Progenitor cell of endocrine pancreas (in vitro differentiated cells): ENCODE results near the gene NCCRP1. TPM values are rescaled to one million over a fixed set of nuclear protein-coding genes. Genes with fewer than 3 reads are reported as not detected.
A peak's percentile ranks its signal among the peaks of the same experiment; 100 is the strongest.

ENCODE experiments used
- DNase-seq: peaks from one replicate; pipeline ENCODE4 v3.0.0; 2021; ENCODE audit warnings: low spot score; ENCODE audit not compliant: unreplicated experiment
- H3K27ac Mint-ChIP-seq: 2 replicates; pipeline ENCODE4 v1.8.0; 2021; ENCODE audit warnings: mild to moderate bottlenecking, moderate library complexity, mixed read lengths
- H3K27me3 Mint-ChIP-seq: 2 replicates; pipeline ENCODE4 v1.8.0; 2021; ENCODE audit warnings: mixed read lengths
- H3K36me3 Mint-ChIP-seq: 2 replicates; pipeline ENCODE4 v1.8.0; 2022; ENCODE audit warnings: mixed read lengths; ENCODE audit not compliant: insufficient read depth
- H3K4me1 Mint-ChIP-seq: 2 replicates; pipeline ENCODE4 v1.8.0; 2021; ENCODE audit warnings: low read depth, mixed read lengths
- H3K4me3 Mint-ChIP-seq: 2 replicates; pipeline ENCODE4 v1.8.0; 2021; ENCODE audit warnings: low read depth, mild to moderate bottlenecking, moderate library complexity, mixed read lengths
- H3K9me3 Mint-ChIP-seq: 2 replicates; pipeline ENCODE4 v1.8.0; 2021; ENCODE audit warnings: low read depth, mixed read lengths
- total RNA-seq: library from RNA; stranded (reverse); gene quantifications from 2 replicates; pipeline ENCODE4 v1.2.1, GENCODE V29; 2021
- TF ChIP-seq, protein P1 (sequence below): fragments of 200-600 bp; sonication (generic); IDR thresholded peaks from one replicate; pipeline ENCODE4 v1.5.0; 2021; ENCODE audit warnings: antibody characterized with exemption, mild to moderate bottlenecking; ENCODE audit not compliant: unreplicated experiment

Gene NCCRP1
- total RNA-seq, 1 donor from 2014 or later = 0.93 TPM

DNA sequence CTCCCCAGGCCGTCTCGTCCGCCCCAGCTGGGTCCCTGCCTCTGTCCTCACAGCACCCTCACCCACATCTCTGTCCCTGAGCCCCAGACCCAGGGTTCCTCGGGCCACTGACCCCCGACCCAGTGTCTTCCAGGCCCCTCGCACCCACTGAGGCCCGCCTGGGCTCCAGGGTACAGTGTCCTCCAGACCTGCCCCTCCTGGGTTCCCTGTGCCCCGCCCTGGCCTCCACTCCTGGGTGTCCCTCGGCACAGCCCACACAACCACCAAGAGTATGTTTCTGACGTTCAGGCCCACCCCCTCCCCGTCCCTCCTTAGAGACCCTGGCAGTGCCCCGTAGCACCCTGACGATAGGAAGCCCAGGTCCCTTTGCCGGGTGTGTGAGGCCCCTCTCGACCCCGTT lies 22.6 kb upstream of the NCCRP1 start:
- Mint-ChIP-seq H3K36me3 (peaks cover 6% of the 10 kb centered on the region), H3K27ac (no peak overlapping the region), H3K27me3 (no peaks in the 10 kb centered on the region), H3K4me3 (no peak overlapping the region), H3K9me3 (no peaks in the 10 kb centered on the region), H3K4me1 (no peaks in the 10 kb centered on the region)
- TF ChIP-seq, protein P1, sequence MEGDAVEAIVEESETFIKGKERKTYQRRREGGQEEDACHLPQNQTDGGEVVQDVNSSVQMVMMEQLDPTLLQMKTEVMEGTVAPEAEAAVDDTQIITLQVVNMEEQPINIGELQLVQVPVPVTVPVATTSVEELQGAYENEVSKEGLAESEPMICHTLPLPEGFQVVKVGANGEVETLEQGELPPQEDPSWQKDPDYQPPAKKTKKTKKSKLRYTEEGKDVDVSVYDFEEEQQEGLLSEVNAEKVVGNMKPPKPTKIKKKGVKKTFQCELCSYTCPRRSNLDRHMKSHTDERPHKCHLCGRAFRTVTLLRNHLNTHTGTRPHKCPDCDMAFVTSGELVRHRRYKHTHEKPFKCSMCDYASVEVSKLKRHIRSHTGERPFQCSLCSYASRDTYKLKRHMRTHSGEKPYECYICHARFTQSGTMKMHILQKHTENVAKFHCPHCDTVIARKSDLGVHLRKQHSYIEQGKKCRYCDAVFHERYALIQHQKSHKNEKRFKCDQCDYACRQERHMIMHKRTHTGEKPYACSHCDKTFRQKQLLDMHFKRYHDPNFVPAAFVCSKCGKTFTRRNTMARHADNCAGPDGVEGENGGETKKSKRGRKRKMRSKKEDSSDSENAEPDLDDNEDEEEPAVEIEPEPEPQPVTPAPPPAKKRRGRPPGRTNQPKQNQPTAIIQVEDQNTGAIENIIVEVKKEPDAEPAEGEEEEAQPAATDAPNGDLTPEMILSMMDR = no peak
- DNase-seq = no peak

DNA sequence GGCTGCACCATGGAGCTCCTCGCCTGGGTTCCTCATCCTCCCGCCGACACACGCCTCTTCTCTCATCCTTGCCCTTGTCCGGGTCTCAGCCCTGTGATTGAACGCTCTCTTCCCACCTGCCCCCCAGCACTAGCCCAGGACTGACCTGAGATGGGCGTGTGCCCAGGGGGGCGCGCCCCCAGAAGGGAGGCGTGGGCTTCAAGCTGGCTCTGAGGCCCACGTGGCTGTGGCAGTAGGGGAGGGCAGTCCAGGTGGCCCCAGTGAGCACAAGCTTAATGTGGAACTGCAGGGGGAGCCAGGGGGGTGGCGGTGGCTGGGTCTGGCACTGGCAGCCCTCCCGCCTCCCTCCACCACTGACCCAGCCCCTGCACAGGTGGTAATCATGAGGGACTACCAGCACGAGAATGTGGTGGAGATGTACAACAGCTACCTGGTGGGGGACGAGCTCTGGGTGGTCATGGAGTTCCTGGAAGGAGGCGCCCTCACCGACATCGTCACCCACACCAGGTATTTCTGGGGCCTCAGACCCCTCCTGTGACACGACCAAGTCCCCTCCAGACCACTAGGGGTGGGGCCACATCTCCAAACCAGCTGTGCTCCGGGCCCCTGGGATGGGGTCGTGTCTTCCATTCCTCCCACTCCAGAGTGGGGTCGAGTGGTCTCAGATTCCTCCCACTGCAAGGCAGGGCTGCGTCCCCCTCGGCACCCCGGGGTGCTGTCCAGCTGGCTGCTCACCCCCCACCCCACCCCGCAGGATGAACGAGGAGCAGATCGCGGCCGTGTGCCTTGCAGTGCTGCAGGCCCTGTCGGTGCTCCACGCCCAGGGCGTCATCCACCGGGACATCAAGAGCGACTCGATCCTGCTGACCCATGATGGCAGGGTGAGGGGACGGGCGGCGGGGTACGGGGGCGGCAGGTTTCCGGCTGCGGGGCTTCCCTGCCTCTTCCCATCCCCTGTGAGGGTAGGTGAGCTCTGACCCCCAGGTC lies 21.9 kb upstream of the NCCRP1 start:
- no peaks in the 10 kb centered on the region for H3K9me3 Mint-ChIP-seq
- no peak overlapping the region for H3K4me3 Mint-ChIP-seq
- H3K36me3 Mint-ChIP-seq = peaks cover 6% of the 10 kb centered on the region
- H3K27ac Mint-ChIP-seq = peak overlapping the region; percentile 56
- TF ChIP-seq, protein P1 = no peak
- no peaks in the 10 kb centered on the region for H3K4me1 Mint-ChIP-seq
- H3K27me3 Mint-ChIP-seq = no peaks in the 10 kb centered on the region
- no peak for DNase-seq

DNA sequence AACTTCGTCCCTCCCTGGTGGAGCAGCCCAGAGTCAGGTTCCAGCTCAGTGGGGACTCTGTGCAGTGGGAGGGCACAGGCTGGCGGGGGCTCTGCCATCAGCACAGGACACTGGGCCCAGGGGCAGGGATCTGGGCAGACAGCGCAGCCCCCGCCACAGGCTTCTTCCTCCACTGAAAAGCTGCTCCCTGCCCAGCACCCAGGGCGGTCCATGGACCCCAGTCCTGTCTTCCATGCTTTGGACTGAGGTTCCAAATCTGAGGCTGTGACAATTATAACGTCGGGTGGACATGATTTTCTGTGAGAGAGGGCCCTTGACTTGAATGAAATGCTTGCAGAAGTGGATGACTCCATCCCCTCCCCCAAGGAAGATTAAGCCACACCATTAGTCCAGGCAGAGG lies 21.2 kb upstream of the NCCRP1 start:
- H3K9me3 Mint-ChIP-seq = no peaks in the 10 kb centered on the region
- H3K27me3 Mint-ChIP-seq = no peaks in the 10 kb centered on the region
- DNase-seq = no peak
- H3K4me1 Mint-ChIP-seq = no peaks in the 10 kb centered on the region
- H3K4me3 Mint-ChIP-seq = no peak overlapping the region
- TF ChIP-seq, protein P1 = no peak
- H3K27ac Mint-ChIP-seq = peak overlapping the region; percentile 59
- peaks cover 6% of the 10 kb centered on the region for H3K36me3 Mint-ChIP-seq

DNA sequence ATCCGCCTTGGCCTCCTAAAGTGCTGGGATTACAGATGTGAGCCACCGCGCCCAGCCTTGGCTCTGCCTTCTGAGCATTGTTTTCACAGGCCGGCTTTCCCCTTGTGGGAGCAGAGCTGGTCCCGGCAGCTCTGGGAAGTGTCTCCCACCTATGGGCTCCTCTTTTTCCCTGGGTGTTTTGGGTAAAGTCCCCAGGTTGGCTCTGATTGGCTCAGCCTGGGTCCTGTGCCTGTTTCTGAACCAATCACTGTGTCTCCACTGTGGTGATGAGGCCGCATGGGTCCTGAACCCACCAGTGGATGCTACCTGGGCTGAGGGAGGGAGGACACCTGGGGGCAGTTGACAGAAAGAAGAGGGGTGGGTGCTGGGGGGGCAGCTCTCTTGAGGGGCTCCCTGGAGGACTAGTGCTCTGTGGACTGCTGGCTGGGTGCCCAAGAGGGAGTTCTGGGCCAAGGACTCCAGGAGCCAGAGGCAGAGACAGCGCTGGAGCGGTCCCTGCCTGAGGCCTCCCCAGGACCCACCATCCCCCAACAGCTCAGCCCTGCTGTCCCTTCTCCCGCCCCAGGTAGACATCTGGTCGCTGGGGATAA lies 19.6 kb upstream of the NCCRP1 start:
- H3K27me3 Mint-ChIP-seq = no peaks in the 10 kb centered on the region
- H3K27ac Mint-ChIP-seq = no peak overlapping the region
- no peaks in the 10 kb centered on the region for H3K9me3 Mint-ChIP-seq
- H3K36me3 Mint-ChIP-seq = peaks cover 10% of the 10 kb centered on the region
- no peak for DNase-seq
- H3K4me1 Mint-ChIP-seq = peaks cover 6% of the 10 kb centered on the region
- no peak overlapping the region for H3K4me3 Mint-ChIP-seq
- TF ChIP-seq, protein P1 = no peak

DNA sequence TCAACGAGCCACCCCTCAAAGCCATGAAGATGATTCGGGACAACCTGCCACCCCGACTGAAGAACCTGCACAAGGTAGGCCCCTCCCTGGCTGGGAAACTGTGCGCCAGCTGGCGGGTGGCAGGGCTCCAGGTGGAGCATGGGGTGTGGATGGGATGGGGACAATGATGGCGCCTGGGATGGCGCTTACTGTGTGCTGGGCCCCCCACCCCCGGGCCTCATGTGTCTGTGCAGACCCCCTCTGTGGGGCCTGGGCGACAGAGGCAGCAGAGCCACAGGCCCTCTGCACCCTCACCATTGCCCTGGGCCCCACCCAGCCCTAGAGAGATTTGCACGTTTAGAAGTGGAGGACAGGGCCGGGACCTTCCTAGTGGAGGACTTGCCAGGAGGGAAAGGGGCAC lies 19.0 kb upstream of the NCCRP1 start:
- H3K27ac Mint-ChIP-seq = no peak overlapping the region
- H3K36me3 Mint-ChIP-seq = peaks cover 10% of the 10 kb centered on the region
- TF ChIP-seq, protein P1 = no peak
- H3K27me3 Mint-ChIP-seq = no peaks in the 10 kb centered on the region
- H3K4me3 Mint-ChIP-seq = no peak overlapping the region
- H3K9me3 Mint-ChIP-seq = no peaks in the 10 kb centered on the region
- no peak for DNase-seq
- H3K4me1 Mint-ChIP-seq = peaks cover 7% of the 10 kb centered on the region
